Fibroblast of mammary gland (primary cell): ENCODE data around the gene THRAP3.
A peak's percentile ranks its signal among the peaks of the same experiment; 100 is the strongest.

ENCODE experiments used
- DNase-seq: peaks from one replicate; pipeline ENCODE4 v3.0.0-alpha.2; 2010; ENCODE audit warnings: low read depth
- H3K4me3 ChIP-seq: 2 replicates; pipeline ENCODE4 v1.5.1; 2011; ENCODE audit warnings: low read depth, mild to moderate bottlenecking, low read length, moderate library complexity; ENCODE audit not compliant: control insufficient read depth
- TF ChIP-seq, protein P1 (sequence below): conservative IDR thresholded peaks from 2 replicates; pipeline ENCODE4 v1.5.1; 2011; ENCODE audit warnings: low read depth, low read length, inconsistent platforms; ENCODE audit not compliant: control insufficient read depth, insufficient read depth

Gene THRAP3

DNA sequence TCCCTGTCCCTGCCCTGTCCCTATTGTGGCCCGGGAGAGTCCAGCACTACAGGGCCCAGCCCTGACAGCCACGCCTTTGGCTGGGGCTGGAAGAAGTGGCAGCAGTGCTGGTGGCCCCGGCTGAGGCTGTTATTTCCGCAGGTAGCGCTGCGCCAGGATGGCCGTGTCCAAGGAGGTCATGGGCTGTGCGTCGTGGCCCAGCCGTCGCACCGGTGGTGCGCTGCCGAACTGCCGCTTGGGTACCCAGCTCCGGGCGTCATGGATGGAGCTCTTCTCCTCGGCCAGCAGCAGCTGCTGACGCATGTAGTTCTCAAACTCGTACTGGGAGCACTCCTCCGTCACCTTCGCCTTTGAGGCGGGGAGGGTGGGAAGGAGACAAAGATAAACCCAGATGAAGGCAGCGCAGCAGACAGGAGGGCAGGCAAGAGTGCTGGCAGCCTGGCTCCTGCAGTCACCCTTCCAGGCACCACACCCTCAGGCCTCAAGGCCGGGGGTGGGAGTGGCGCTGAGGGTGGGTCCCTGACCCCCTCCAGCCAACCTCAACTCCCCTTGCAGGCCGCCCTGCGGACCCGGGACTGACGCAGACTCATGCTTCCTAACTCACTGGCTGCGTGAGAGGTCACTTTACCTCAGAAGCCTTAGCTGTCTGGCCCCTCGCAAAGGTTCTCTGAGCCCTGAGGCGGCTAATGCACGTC, 117.5 kb downstream of the THRAP3 start:
- H3K4me3 ChIP-seq = no peak overlapping the region
- TF ChIP-seq, protein P1, sequence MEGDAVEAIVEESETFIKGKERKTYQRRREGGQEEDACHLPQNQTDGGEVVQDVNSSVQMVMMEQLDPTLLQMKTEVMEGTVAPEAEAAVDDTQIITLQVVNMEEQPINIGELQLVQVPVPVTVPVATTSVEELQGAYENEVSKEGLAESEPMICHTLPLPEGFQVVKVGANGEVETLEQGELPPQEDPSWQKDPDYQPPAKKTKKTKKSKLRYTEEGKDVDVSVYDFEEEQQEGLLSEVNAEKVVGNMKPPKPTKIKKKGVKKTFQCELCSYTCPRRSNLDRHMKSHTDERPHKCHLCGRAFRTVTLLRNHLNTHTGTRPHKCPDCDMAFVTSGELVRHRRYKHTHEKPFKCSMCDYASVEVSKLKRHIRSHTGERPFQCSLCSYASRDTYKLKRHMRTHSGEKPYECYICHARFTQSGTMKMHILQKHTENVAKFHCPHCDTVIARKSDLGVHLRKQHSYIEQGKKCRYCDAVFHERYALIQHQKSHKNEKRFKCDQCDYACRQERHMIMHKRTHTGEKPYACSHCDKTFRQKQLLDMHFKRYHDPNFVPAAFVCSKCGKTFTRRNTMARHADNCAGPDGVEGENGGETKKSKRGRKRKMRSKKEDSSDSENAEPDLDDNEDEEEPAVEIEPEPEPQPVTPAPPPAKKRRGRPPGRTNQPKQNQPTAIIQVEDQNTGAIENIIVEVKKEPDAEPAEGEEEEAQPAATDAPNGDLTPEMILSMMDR = no peak
- DNase-seq = no peak

DNA sequence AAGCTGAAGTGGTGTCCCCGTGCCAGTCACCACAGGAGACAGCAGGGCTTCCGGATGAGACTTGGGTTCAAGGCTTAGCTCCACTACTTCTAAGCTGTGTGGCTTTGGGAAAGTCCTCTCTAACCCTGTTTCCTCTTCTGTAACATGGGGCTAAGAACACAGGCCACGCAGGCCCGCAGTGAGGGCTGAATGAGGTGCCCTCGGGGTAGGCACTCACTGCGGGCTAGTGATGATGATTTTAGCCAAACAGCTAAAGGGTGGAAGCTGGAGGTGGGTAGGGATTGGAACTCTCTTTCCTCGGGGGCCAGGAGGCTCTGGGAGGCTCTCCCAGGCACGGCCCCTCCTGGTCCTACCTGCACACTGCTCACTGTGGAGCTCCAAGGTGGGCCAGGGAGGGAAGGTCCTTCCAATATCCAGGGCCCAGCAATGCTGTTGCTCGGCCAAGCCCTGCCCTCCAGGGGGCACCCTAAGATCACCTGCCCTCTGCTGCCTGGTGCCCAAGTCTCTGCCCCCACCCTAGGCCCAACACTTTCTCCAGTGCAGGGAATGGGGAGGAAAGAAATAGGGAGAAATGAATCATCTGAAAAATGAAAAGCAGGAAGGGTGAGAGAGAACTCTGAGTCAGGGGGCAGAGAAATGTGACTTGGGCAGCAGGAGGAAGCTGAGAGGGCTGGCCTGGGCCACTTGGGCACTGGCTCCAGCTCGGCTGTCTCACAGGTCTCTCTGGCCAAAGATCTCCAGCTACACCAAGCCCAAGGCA, 118.4 kb downstream of the THRAP3 start:
- TF ChIP-seq, protein P1 = peak; percentile 68
- no peak overlapping the region for H3K4me3 ChIP-seq
- DNase-seq = peak; percentile 80

- DNase-seq = no peak
- TF ChIP-seq, protein P1 = no peak
- H3K4me3 ChIP-seq = no peak overlapping the region
These were observed 119.6 kb downstream of the THRAP3 start for GRCh38 chr1:36343651-36344394.

- H3K4me3 ChIP-seq = no peak overlapping the region
- TF ChIP-seq, protein P1 = no peak
- DNase-seq = no peak
These were observed 120.1 kb downstream of the THRAP3 start for GRCh38 chr1:36344395-36344680.

DNA sequence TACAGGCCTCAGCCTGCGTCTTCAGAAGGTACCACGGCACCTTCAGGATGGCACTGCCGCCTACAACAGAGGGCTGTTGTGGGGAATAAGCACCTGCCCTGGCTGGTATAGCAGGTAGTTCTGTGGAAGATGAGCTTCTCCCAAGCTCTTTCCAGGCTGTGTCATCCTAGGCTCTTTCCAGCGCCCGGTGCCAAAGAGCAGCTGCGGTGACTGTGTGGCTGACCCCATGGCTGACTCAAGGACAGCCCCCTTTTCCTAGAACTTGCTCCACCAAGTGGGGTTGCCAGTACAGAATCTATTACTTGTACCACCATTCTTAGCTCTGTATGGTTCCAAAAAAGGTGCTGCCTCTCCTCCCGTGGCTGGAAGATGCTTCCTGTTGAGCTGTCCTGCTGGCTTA, 121.1 kb downstream of the THRAP3 start:
- no peak for DNase-seq
- H3K4me3 ChIP-seq = no peak overlapping the region
- TF ChIP-seq, protein P1 = no peak

GRCh38 chr1:36346741-36347370, 122.6 kb downstream of the THRAP3 start:
- H3K4me3 ChIP-seq = no peak overlapping the region
- TF ChIP-seq, protein P1 = no peak
- DNase-seq = no peak
